ENCODE measurements around the gene RWDD4. TPM values are rescaled to one million over a fixed set of nuclear protein-coding genes. Genes with fewer than 3 reads are reported as not detected.

RWDD4 gene
- total RNA-seq, 1 experiment from 2014 or later, result 40.7 TPM

- Histone ChIP-seq H3K4me3 (peak overlapping the region; percentile 97), H3K27me3 (replicated peaks) (no peaks in the 10 kb centered on the region), H3K36me3 (peaks cover 17% of the 10 kb centered on the region), H3K9me3 (replicated peaks) (no peaks in the 10 kb centered on the region), H3K4me1 (replicated peaks) (peaks cover 6% of the 10 kb centered on the region; the same call in 1 of the 2 replicates), H3K27ac (peak overlapping the region; percentile 75)
- no peak for DNase-seq (ENCODE audit: low read depth in 1 of 2, low spot score in 2 of 2)
Observed at GRCh38 chr4:183659872-183660242, 872 bp upstream of the RWDD4 start.

GRCh38 chr4:183658362-183659028, 490 bp downstream of the RWDD4 start:
- Histone ChIP-seq H3K9me3 (replicated peaks) (no peaks in the 10 kb centered on the region), H3K4me1 (replicated peaks) (peaks cover 6% of the 10 kb centered on the region; the same call in 1 of the 2 replicates), H3K27me3 (replicated peaks) (no peaks in the 10 kb centered on the region), H3K27ac (peak overlapping the region; percentile 75), H3K4me3 (peak overlapping the region; percentile 97), H3K36me3 (peaks cover 14% of the 10 kb centered on the region)
- DNase-seq (ENCODE audit: low read depth in 1 of 2, low spot score in 2 of 2), result peak in 1 of 2 experiments; percentile 57

GRCh38 chr4:183657564-183657963, 1.4 kb downstream of the RWDD4 start:
- DNase-seq (ENCODE audit: low read depth in 1 of 2, low spot score in 2 of 2), result no peak
- H3K4me1 ChIP-seq (replicated peaks), result peaks cover 6% of the 10 kb centered on the region; the same call in 1 of the 2 replicates
- H3K4me3 ChIP-seq, result peak overlapping the region; percentile 97
- H3K27me3 ChIP-seq (replicated peaks), result no peaks in the 10 kb centered on the region
- H3K36me3 ChIP-seq, result peaks cover 19% of the 10 kb centered on the region
- no peak overlapping the region for H3K27ac ChIP-seq
- H3K9me3 ChIP-seq (replicated peaks), result no peaks in the 10 kb centered on the region

- peaks cover 42% of the 10 kb centered on the region for H3K36me3 ChIP-seq
- DNase-seq (ENCODE audit: low read depth in 1 of 2, low spot score in 2 of 2), result no peak
- H3K4me3 ChIP-seq, result no peak overlapping the region
- H3K27me3 ChIP-seq (replicated peaks), result no peaks in the 10 kb centered on the region
- no peaks in the 10 kb centered on the region for H3K4me1 ChIP-seq (replicated peaks)
- no peaks in the 10 kb centered on the region for H3K9me3 ChIP-seq (replicated peaks)
- H3K27ac ChIP-seq, result no peak overlapping the region
Observed at GRCh38 chr4:183645326-183645725, 13.7 kb downstream of the RWDD4 start.

GRCh38 chr4:183639291-183639690, 19.7 kb downstream of the RWDD4 start:
- Histone ChIP-seq H3K27ac (no peak overlapping the region), H3K4me3 (no peak overlapping the region)

GRCh38 chr4:183638436-183638835, 20.5 kb downstream of the RWDD4 start:
- DNase-seq (ENCODE audit: low read depth in 1 of 2, low spot score in 2 of 2), result peak in 1 of 2 experiments; percentile 43
- no peak overlapping the region; the same call in 1 of the 2 replicates for H3K27ac ChIP-seq

More at GRCh38 chr4:183639291-183639690, 19.7 kb downstream of the RWDD4 start:
- peaks cover 32% of the 10 kb centered on the region for H3K4me1 ChIP-seq (replicated peaks)
- no peaks in the 10 kb centered on the region for H3K27me3 ChIP-seq (replicated peaks)
- H3K9me3 ChIP-seq (replicated peaks), result no peaks in the 10 kb centered on the region
- peaks cover 11% of the 10 kb centered on the region for H3K36me3 ChIP-seq
- no peak for DNase-seq (ENCODE audit: low read depth in 1 of 2, low spot score in 2 of 2)

GRCh38 chr4:183637461-183637860, 21.5 kb downstream of the RWDD4 start:
- peaks cover 32% of the 10 kb centered on the region for H3K4me1 ChIP-seq (replicated peaks)
- no peak overlapping the region for H3K4me3 ChIP-seq
- peak in 1 of 2 experiments; percentile 34 for DNase-seq (ENCODE audit: low read depth in 1 of 2, low spot score in 2 of 2)
- peaks cover 4% of the 10 kb centered on the region for H3K36me3 ChIP-seq
- H3K9me3 ChIP-seq (replicated peaks), result no peaks in the 10 kb centered on the region
- H3K27me3 ChIP-seq (replicated peaks), result no peaks in the 10 kb centered on the region
- H3K27ac ChIP-seq, result peak overlapping the region; percentile 21

More at GRCh38 chr4:183638436-183638835, 20.5 kb downstream of the RWDD4 start:
- Histone ChIP-seq H3K4me3 (no peak overlapping the region), H3K9me3 (replicated peaks) (no peaks in the 10 kb centered on the region), H3K4me1 (replicated peaks) (peaks cover 32% of the 10 kb centered on the region), H3K36me3 (peaks cover 6% of the 10 kb centered on the region), H3K27me3 (replicated peaks) (no peaks in the 10 kb centered on the region)

- Histone ChIP-seq H3K4me3 (peak overlapping the region; percentile 17; the same call in 1 of the 2 replicates), H3K4me1 (replicated peaks) (peaks cover 32% of the 10 kb centered on the region), H3K36me3 (peaks cover 3% of the 10 kb centered on the region; the same call in 1 of the 2 replicates), H3K27ac (peak overlapping the region; percentile 46), H3K9me3 (replicated peaks) (no peaks in the 10 kb centered on the region), H3K27me3 (replicated peaks) (no peaks in the 10 kb centered on the region)
- DNase-seq (ENCODE audit: low read depth in 1 of 2, low spot score in 2 of 2), result no peak
Observed at GRCh38 chr4:183636923-183637322, 22.1 kb downstream of the RWDD4 start.

- peak in 1 of 2 experiments; percentile 46 for DNase-seq (ENCODE audit: low read depth in 1 of 2, low spot score in 2 of 2)
- Histone ChIP-seq H3K27me3 (replicated peaks) (no peaks in the 10 kb centered on the region), H3K4me3 (peak overlapping the region; percentile 17; the same call in 1 of the 2 replicates), H3K9me3 (replicated peaks) (no peaks in the 10 kb centered on the region), H3K27ac (peak overlapping the region; percentile 46), H3K4me1 (replicated peaks) (peaks cover 32% of the 10 kb centered on the region), H3K36me3 (peaks cover 3% of the 10 kb centered on the region; the same call in 1 of the 2 replicates)
Observed at GRCh38 chr4:183636503-183636902, 22.5 kb downstream of the RWDD4 start.

GRCh38 chr4:183635741-183636140, 23.2 kb downstream of the RWDD4 start:
- DNase-seq (ENCODE audit: low read depth in 1 of 2, low spot score in 2 of 2), result no peak
- no peaks in the 10 kb centered on the region for H3K27me3 ChIP-seq (replicated peaks)
- H3K4me3 ChIP-seq, result no peak overlapping the region
- no peaks in the 10 kb centered on the region for H3K36me3 ChIP-seq
- no peaks in the 10 kb centered on the region for H3K9me3 ChIP-seq (replicated peaks)
- H3K27ac ChIP-seq, result no peak overlapping the region
- H3K4me1 ChIP-seq (replicated peaks), result peaks cover 32% of the 10 kb centered on the region

- H3K27ac ChIP-seq, result no peak overlapping the region
- H3K27me3 ChIP-seq (replicated peaks), result no peaks in the 10 kb centered on the region
- no peak for DNase-seq (ENCODE audit: low read depth in 1 of 2, low spot score in 2 of 2)
- H3K4me1 ChIP-seq (replicated peaks), result peaks cover 32% of the 10 kb centered on the region
- no peaks in the 10 kb centered on the region for H3K9me3 ChIP-seq (replicated peaks)
- no peak overlapping the region for H3K4me3 ChIP-seq
- no peaks in the 10 kb centered on the region for H3K36me3 ChIP-seq
Observed at GRCh38 chr4:183635321-183635720, 23.7 kb downstream of the RWDD4 start.

- H3K27ac ChIP-seq, result no peak overlapping the region
- peak in 1 of 2 experiments; percentile 4 for DNase-seq (ENCODE audit: low read depth in 1 of 2, low spot score in 2 of 2)
- H3K36me3 ChIP-seq, result no peaks in the 10 kb centered on the region
- H3K27me3 ChIP-seq (replicated peaks), result no peaks in the 10 kb centered on the region
- no peaks in the 10 kb centered on the region for H3K9me3 ChIP-seq (replicated peaks)
- H3K4me3 ChIP-seq, result no peak overlapping the region
- H3K4me1 ChIP-seq (replicated peaks), result peaks cover 25% of the 10 kb centered on the region
Observed at GRCh38 chr4:183633476-183634400, 25.2 kb downstream of the RWDD4 start.

- Histone ChIP-seq H3K4me3 (no peak overlapping the region), H3K27me3 (replicated peaks) (no peaks in the 10 kb centered on the region), H3K9me3 (replicated peaks) (no peaks in the 10 kb centered on the region), H3K4me1 (replicated peaks) (peaks cover 16% of the 10 kb centered on the region), H3K36me3 (no peaks in the 10 kb centered on the region), H3K27ac (no peak overlapping the region)
- DNase-seq (ENCODE audit: low read depth in 1 of 2, low spot score in 2 of 2), result no peak
Observed at GRCh38 chr4:183632689-183633088, 26.3 kb downstream of the RWDD4 start.
